HG02759 (cell line): Measurements from ENCODE around the gene KCNE3.

Experiments
- ATAC-seq: cut with Tn5 transposase; IDR thresholded peaks from one replicate; pipeline ENCODE4 v1.9.1; 2021; ENCODE audit warnings: mild to moderate bottlenecking, moderate library complexity; ENCODE audit not compliant: unreplicated experiment

The KCNE3 gene

GRCh38 chr11:74471668-74472429 lies 4.5 kb upstream of the KCNE3 start:
- no peak for ATAC-seq

- no peak for ATAC-seq
Measured at GRCh38 chr11:74471037-74471436, 3.7 kb upstream of the KCNE3 start.

- ATAC-seq: no peak
Measured at GRCh38 chr11:74470526-74470925, 3.2 kb upstream of the KCNE3 start.

- ATAC-seq: no peak
Measured at GRCh38 chr11:74468936-74469335, 1.6 kb upstream of the KCNE3 start.

GRCh38 chr11:74468521-74468920 lies 1.2 kb upstream of the KCNE3 start:
- no peak for ATAC-seq

GRCh38 chr11:74468058-74468457 lies 709 bp upstream of the KCNE3 start:
- no peak for ATAC-seq

GRCh38 chr11:74465291-74465708 lies 2.0 kb downstream of the KCNE3 start:
- ATAC-seq: no peak

GRCh38 chr11:74464746-74465145 lies 2.6 kb downstream of the KCNE3 start:
- ATAC-seq: no peak

- ATAC-seq: no peak
Measured at GRCh38 chr11:74463216-74463615, 4.1 kb downstream of the KCNE3 start.

- no peak for ATAC-seq
Measured at GRCh38 chr11:74462631-74463030, 4.7 kb downstream of the KCNE3 start.

GRCh38 chr11:74462009-74462408 lies 5.3 kb downstream of the KCNE3 start:
- ATAC-seq: no peak

- no peak for ATAC-seq
Measured at GRCh38 chr11:74460481-74461154, 6.7 kb downstream of the KCNE3 start.

- no peak for ATAC-seq
Measured at GRCh38 chr11:74460065-74460464, 7.3 kb downstream of the KCNE3 start.

- ATAC-seq: no peak
Measured at GRCh38 chr11:74459584-74459983, 7.8 kb downstream of the KCNE3 start.

- ATAC-seq: no peak
Measured at GRCh38 chr11:74457356-74457755, 10.0 kb downstream of the KCNE3 start.

GRCh38 chr11:74453373-74453975 lies 13.9 kb downstream of the KCNE3 start:
- no peak for ATAC-seq

- no peak for ATAC-seq
Measured at GRCh38 chr11:74452366-74452765, 15.0 kb downstream of the KCNE3 start.

GRCh38 chr11:74450318-74450717 lies 17.0 kb downstream of the KCNE3 start:
- no peak for ATAC-seq

GRCh38 chr11:74449369-74449931 lies 17.9 kb downstream of the KCNE3 start:
- peak; percentile 68 for ATAC-seq

- ATAC-seq: no peak
Measured at GRCh38 chr11:74447720-74448119, 19.6 kb downstream of the KCNE3 start.

GRCh38 chr11:74446532-74446938 lies 20.8 kb downstream of the KCNE3 start:
- ATAC-seq: no peak
